Activated T-cell treated with anti-CD3 and anti-CD28 coated beads for 4 hours (primary cell): ENCODE results near the gene SPRED3.
"Not testable (repeated sequence)": the region's sequence is repeated elsewhere in the genome, so short reads cannot be mapped to it uniquely, and the experiment has no call there.

ENCODE experiments used
- DNase-seq: peaks from one replicate; pipeline ENCODE4 v3.0.0-alpha.2; 2020

Gene SPRED3

GRCh38 chr19:38388349-38389100 lies at the start of gene SPRED3:
Gene SPRED3 (plus strand): TSS chr19:38388697. CDS start chr19:38390303, 1,606 bp downstream.
- no peak for DNase-seq

GRCh38 chr19:38339011-38339410 lies 49.5 kb upstream of the SPRED3 start:
- not testable (repeated sequence) for DNase-seq

GRCh38 chr19:38340927-38341326 lies 47.6 kb upstream of the SPRED3 start:
- DNase-seq: no peak

GRCh38 chr19:38346837-38347236 lies 41.7 kb upstream of the SPRED3 start:
- no peak for DNase-seq

GRCh38 chr19:38350883-38351282 lies 37.6 kb upstream of the SPRED3 start:
- DNase-seq: no peak

GRCh38 chr19:38351865-38352395 lies 36.6 kb upstream of the SPRED3 start:
- DNase-seq: no peak

- DNase-seq: no peak
Measured at GRCh38 chr19:38352611-38353010, 35.9 kb upstream of the SPRED3 start.

GRCh38 chr19:38355728-38356725 lies 32.5 kb upstream of the SPRED3 start:
- DNase-seq: no peak

GRCh38 chr19:38358071-38358470 lies 30.4 kb upstream of the SPRED3 start:
- no peak for DNase-seq

- DNase-seq: no peak
Measured at GRCh38 chr19:38359242-38360021, 29.1 kb upstream of the SPRED3 start.

GRCh38 chr19:38360351-38360750 lies 28.1 kb upstream of the SPRED3 start:
- DNase-seq: no peak

- DNase-seq: no peak
Measured at GRCh38 chr19:38360839-38361631, 27.5 kb upstream of the SPRED3 start.

- peak; percentile 34 for DNase-seq
Measured at GRCh38 chr19:38361633-38362075, 26.8 kb upstream of the SPRED3 start.

GRCh38 chr19:38362076-38362945 lies 26.2 kb upstream of the SPRED3 start:
- peak; percentile 54 for DNase-seq

GRCh38 chr19:38362946-38363688 lies 25.4 kb upstream of the SPRED3 start:
- not testable (repeated sequence) for DNase-seq

GRCh38 chr19:38367041-38367440 lies 21.5 kb upstream of the SPRED3 start:
- no peak for DNase-seq

GRCh38 chr19:38369584-38369983 lies 18.9 kb upstream of the SPRED3 start:
- no peak for DNase-seq

GRCh38 chr19:38370299-38370698 lies 18.2 kb upstream of the SPRED3 start:
- no peak for DNase-seq

- DNase-seq: no peak
Measured at GRCh38 chr19:38371081-38371480, 17.4 kb upstream of the SPRED3 start.

GRCh38 chr19:38373907-38374331 lies 14.6 kb upstream of the SPRED3 start:
- DNase-seq: no peak
